GM21367 (cell line): ENCODE results near the gene OMG.
"Not testable (repeated sequence)": the region's sequence is repeated elsewhere in the genome, so short reads cannot be mapped to it uniquely, and the experiment has no call there.

Source experiments
- ATAC-seq: cut with Tn5 transposase; IDR thresholded peaks from one replicate; pipeline ENCODE4 v1.9.1; 2021; ENCODE audit not compliant: unreplicated experiment

The OMG gene

GRCh38 chr17:31266042-31266441 is 31.0 kb downstream of the OMG start:
- no peak for ATAC-seq

GRCh38 chr17:31262923-31263322 is 34.1 kb downstream of the OMG start:
- not testable (repeated sequence) for ATAC-seq

GRCh38 chr17:31261601-31262000 is 35.4 kb downstream of the OMG start:
- ATAC-seq: no peak

GRCh38 chr17:31260151-31260550 is 36.9 kb downstream of the OMG start:
- no peak for ATAC-seq

GRCh38 chr17:31256936-31257335 is 40.1 kb downstream of the OMG start:
- ATAC-seq: no peak

GRCh38 chr17:31254654-31255053 is 42.4 kb downstream of the OMG start:
- ATAC-seq: no peak

- ATAC-seq: no peak
Measured at GRCh38 chr17:31252741-31253140, 44.3 kb downstream of the OMG start.

GRCh38 chr17:31251970-31252328 is 45.1 kb downstream of the OMG start:
- no peak for ATAC-seq

- no peak for ATAC-seq
Measured at GRCh38 chr17:31251105-31251969, 45.7 kb downstream of the OMG start.

- no peak for ATAC-seq
Measured at GRCh38 chr17:31250229-31250628, 46.8 kb downstream of the OMG start.

GRCh38 chr17:31249835-31250141 is 47.3 kb downstream of the OMG start:
- no peak for ATAC-seq

GRCh38 chr17:31248986-31249834 is 47.8 kb downstream of the OMG start:
- ATAC-seq: no peak
